Colonic mucosa (tissue), 4 donors: ENCODE measurements around the gene ZFYVE21. TPM values are rescaled to one million over a fixed set of nuclear protein-coding genes. Genes with fewer than 3 reads are reported as not detected.

Source experiments
- DNase-seq: peaks from one replicate; pipeline ENCODE4 v3.0.0-alpha.2; 2020
- H3K27ac ChIP-seq: fragments of 200-600 bp; one replicate; pipeline ENCODE4 v1.8.0; 2021
- H3K27me3 ChIP-seq: fragments of 200-600 bp; one replicate; pipeline ENCODE4 v1.8.0; 2021
- H3K36me3 ChIP-seq: fragments of 200-600 bp; one replicate; pipeline ENCODE4 v1.8.0; 2021
- H3K4me1 ChIP-seq: fragments of 200-600 bp; one replicate; pipeline ENCODE4 v1.8.0; 2021; ENCODE audit warnings: mild to moderate bottlenecking
- H3K4me3 ChIP-seq: fragments of 200-600 bp; one replicate; pipeline ENCODE4 v1.8.0; 2021
- H3K9ac ChIP-seq, 2 donors: one replicate each; pipeline ENCODE4 v1.7.0; 2013; ENCODE audit warnings: control low read depth in 2 of 2, low read depth in 2 of 2, low read length in 2 of 2
- H3K9me3 ChIP-seq: fragments of 200-600 bp; one replicate; pipeline ENCODE4 v1.8.0; 2021
- intact Hi-C: fragments of 100-400 bp; cut with DNase I; formaldehyde crosslinking; loops from one replicate; pipeline ENCODE4 v1.14.1; 2022
- total RNA-seq, 2 donors: library from RNA; stranded (reverse); fragmentation: NEBNext Ultra II Directional in 1 of 2; extraction: Animal tissue kit (Norgen Biotek cat#: 25700) in 1 of 2; gene quantifications; one replicate each; pipeline ENCODE4 v1.2.1, GENCODE V29; 2021
- TF ChIP-seq, protein P1 (sequence below): fragments of 200-600 bp; IDR thresholded peaks from one replicate; pipeline ENCODE4 v1.8.0; 2022; ENCODE audit warnings: antibody characterized with exemption, mild to moderate bottlenecking
- donor health status: healthy.
- donor health status: DM: no; HTN: no; CAD: no.
- donor health status: DM: no; HTN: no; CAD: no.

The ZFYVE21 gene
- total RNA-seq, 2 donors from 2014 or later: 49.3 to 68.9 TPM

DNA sequence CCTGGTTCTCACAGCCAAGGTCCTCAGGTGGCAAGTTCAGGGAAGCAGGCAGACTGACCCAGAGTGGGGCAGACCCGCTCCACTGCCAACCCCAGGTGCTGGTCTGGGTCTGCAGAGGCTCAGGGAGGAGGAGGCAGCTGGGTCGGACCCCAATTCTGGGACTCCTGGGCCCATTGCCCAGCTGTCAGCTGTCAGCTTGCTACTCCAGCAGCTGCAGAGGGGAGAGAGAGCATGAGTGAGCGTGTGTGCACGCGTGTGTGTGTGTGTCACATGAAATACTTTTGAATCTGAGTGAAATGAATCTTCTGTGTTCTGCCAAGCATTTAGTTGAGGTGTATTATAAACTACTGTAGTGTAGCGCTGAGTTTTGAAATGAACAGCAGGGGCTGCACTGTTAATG is 31.1 kb upstream of the ZFYVE21 start:
- H3K4me3 ChIP-seq: no peak overlapping the region
- H3K27me3 ChIP-seq: no peaks in the 10 kb centered on the region
- intact Hi-C loops: no loop called here
- H3K27ac ChIP-seq: no peak overlapping the region
- TF ChIP-seq, protein P1, sequence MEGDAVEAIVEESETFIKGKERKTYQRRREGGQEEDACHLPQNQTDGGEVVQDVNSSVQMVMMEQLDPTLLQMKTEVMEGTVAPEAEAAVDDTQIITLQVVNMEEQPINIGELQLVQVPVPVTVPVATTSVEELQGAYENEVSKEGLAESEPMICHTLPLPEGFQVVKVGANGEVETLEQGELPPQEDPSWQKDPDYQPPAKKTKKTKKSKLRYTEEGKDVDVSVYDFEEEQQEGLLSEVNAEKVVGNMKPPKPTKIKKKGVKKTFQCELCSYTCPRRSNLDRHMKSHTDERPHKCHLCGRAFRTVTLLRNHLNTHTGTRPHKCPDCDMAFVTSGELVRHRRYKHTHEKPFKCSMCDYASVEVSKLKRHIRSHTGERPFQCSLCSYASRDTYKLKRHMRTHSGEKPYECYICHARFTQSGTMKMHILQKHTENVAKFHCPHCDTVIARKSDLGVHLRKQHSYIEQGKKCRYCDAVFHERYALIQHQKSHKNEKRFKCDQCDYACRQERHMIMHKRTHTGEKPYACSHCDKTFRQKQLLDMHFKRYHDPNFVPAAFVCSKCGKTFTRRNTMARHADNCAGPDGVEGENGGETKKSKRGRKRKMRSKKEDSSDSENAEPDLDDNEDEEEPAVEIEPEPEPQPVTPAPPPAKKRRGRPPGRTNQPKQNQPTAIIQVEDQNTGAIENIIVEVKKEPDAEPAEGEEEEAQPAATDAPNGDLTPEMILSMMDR: no peak
- no peaks in the 10 kb centered on the region for H3K9me3 ChIP-seq
- peaks cover 16% of the 10 kb centered on the region for H3K36me3 ChIP-seq
- no peak for DNase-seq
- H3K4me1 ChIP-seq: no peaks in the 10 kb centered on the region
- H3K9ac ChIP-seq: no peak overlapping the region

- H3K4me3 ChIP-seq: no peak overlapping the region
- H3K27ac ChIP-seq: no peak overlapping the region
- no peak overlapping the region for H3K9ac ChIP-seq
- H3K9me3 ChIP-seq: no peaks in the 10 kb centered on the region
- TF ChIP-seq, protein P1: no peak
- no peaks in the 10 kb centered on the region for H3K27me3 ChIP-seq
- H3K36me3 ChIP-seq: peaks cover 16% of the 10 kb centered on the region
- DNase-seq: no peak
- H3K4me1 ChIP-seq: no peaks in the 10 kb centered on the region
- intact Hi-C loops: no loop called here
These were observed 30.7 kb upstream of the ZFYVE21 start for GRCh38 chr14:103684871-103685270.

DNA sequence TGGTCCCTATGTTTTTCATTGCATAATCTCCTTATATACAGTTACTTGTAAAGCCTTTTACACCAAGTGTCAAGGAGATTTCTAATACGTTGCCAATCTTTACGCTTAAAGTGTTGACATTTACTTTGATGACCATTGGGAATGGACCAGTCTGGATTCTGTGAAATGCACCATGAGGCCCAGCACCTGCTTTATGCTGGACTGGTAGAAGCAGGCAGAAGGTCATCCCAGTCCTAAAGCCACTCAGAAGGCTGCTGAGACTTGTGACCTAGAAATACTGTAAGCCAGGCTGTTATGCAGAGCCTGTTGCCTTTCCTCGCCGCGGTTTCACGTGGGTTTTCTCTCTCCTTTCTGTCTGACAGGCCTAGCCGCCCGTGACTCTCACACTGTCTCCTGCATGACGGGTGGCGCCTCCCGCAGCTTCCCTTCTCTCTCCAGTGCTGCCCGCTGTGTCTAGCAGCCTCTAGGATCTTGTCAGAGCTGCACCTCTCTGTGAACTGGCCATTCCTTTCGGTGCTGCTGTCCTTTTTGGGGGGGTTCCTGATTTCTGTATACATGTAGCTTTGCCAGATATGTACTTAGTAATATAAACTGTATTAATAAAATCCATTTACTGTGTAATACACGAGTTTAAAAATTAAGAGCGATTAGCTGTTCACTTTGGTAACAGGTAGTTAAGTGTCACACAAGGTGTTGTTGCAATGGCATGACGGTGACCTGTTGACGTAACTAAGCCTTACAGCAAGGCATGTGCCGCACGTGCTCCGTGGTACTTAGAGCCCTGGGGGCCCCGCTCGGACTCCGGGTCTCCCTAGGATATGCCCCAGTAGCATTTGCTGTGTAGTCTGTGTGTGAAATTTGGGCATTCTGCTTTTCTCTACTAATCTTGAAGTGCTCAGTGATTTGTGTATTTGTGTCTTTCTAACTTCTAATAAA is 30.1 kb upstream of the ZFYVE21 start:
- TF ChIP-seq, protein P1: no peak
- Histone ChIP-seq H3K27ac (no peak overlapping the region), H3K4me1 (no peaks in the 10 kb centered on the region), H3K9ac (no peak overlapping the region), H3K36me3 (peaks cover 16% of the 10 kb centered on the region), H3K9me3 (no peaks in the 10 kb centered on the region), H3K4me3 (no peak overlapping the region), H3K27me3 (no peaks in the 10 kb centered on the region)
- DNase-seq: no peak
- intact Hi-C loops: no loop called here

DNA sequence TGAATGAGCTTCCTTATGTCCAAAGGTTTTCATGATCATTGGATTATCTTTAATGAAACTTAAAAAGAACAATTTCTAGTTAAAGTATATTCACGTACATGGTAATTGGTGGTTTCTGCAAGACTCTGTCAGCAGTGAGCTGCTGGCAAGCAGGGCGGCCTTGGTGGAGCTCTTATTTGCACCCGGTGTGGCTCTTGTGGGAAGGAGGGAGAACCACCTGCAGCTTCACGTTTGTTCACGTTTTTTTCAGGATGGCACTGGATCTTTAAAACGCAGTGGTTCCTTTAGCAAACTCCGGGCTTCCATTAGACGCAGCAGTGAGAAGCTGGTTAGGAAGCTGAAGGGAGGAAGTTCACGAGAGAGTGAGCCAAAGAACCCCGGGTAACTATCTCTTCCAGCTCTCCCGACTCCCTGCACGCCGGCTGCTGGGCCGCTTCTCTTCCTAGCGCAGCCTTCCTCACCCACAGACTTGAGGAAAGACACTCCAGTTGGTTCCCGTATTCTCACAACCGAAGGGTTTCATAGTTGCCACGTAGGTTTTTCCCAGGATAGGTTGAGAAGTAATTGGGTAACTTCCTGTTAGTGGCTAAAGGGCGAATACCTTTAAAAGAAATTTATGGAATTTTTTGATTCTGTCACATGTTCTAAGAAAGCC is 28.7 kb upstream of the ZFYVE21 start:
- no peaks in the 10 kb centered on the region for H3K27me3 ChIP-seq
- H3K27ac ChIP-seq: no peak overlapping the region
- no peak overlapping the region for H3K4me3 ChIP-seq
- H3K9me3 ChIP-seq: no peaks in the 10 kb centered on the region
- intact Hi-C loops: no loop called here
- DNase-seq: no peak
- H3K4me1 ChIP-seq: no peaks in the 10 kb centered on the region
- H3K9ac ChIP-seq: no peak overlapping the region
- TF ChIP-seq, protein P1: no peak
- peaks cover 11% of the 10 kb centered on the region for H3K36me3 ChIP-seq

- H3K9me3 ChIP-seq: no peaks in the 10 kb centered on the region
- no peak overlapping the region for H3K27ac ChIP-seq
- H3K36me3 ChIP-seq: peaks cover 10% of the 10 kb centered on the region
- TF ChIP-seq, protein P1: no peak
- intact Hi-C loops: no loop called here
- DNase-seq: no peak
- H3K27me3 ChIP-seq: no peaks in the 10 kb centered on the region
- H3K4me3 ChIP-seq: no peak overlapping the region
- H3K9ac ChIP-seq: no peak overlapping the region
- H3K4me1 ChIP-seq: no peaks in the 10 kb centered on the region
These were observed 27.9 kb upstream of the ZFYVE21 start for GRCh38 chr14:103687712-103688111.
